CD4-positive, alpha-beta memory T cell (primary cell): ENCODE measurements around the gene TXN2. TPM values are rescaled to one million over a fixed set of nuclear protein-coding genes. Genes with fewer than 3 reads are reported as not detected.
A peak's percentile ranks its signal among the peaks of the same experiment; 100 is the strongest.

Experiments
- CTCF ChIA-PET: fragments of 350-600 bp; sonication (Branson Sonifier 250); formaldehyde crosslinking; loops from one replicate; lab custom pipeline; 2021; ENCODE audit warnings: inconsistent platforms; ENCODE audit not compliant: partially characterized antibody; lab: Charles Lee
- POLR2A ChIA-PET: fragments of 350-600 bp; sonication (Branson Sonifier 250); formaldehyde crosslinking; loops from one replicate; lab custom pipeline; 2021; ENCODE audit not compliant: partially characterized antibody; lab: Charles Lee
- DNase-seq, 5 donors: peaks; one replicate each; pipeline versions ENCODE4 v3.0.0 to v3.0.0-alpha.2; 2020 to 2022; ENCODE audit warnings: mixed read lengths in 1 of 5
- H3K27ac ChIP-seq: one replicate; pipeline ENCODE4 v1.7.0; 2013; ENCODE audit warnings: low read depth, low read length
- H3K27me3 ChIP-seq: 2 replicates; pipeline ENCODE4 v1.7.0; 2013; ENCODE audit warnings: mild to moderate bottlenecking, low read length, moderate library complexity; ENCODE audit not compliant: insufficient read depth
- H3K36me3 ChIP-seq: 2 replicates; pipeline ENCODE4 v1.7.0; 2013; ENCODE audit warnings: mild to moderate bottlenecking, low read length, moderate library complexity; ENCODE audit not compliant: insufficient read depth
- H3K4me1 ChIP-seq: 2 replicates; pipeline ENCODE4 v1.7.0; 2013; ENCODE audit warnings: mild to moderate bottlenecking, low read length, moderate library complexity; ENCODE audit not compliant: insufficient read depth
- H3K4me3 ChIP-seq, 2 donors: one replicate each; pipeline ENCODE4 v1.7.0; 2013; ENCODE audit warnings: low read length in 2 of 2, mild to moderate bottlenecking in 1 of 2
- H3K9me3 ChIP-seq, 2 donors: one replicate each; pipeline ENCODE4 v1.7.0; 2013; ENCODE audit warnings: low read length in 2 of 2, control low read depth in 1 of 2; ENCODE audit not compliant: control insufficient read depth in 1 of 2
- H3K27ac Mint-ChIP-seq, 7 donors: one replicate each; pipeline ENCODE4 v1.8.0; 2020 to 2021; ENCODE audit warnings: mixed read lengths in 7 of 7, mild to moderate bottlenecking in 6 of 7, inconsistent platforms in 3 of 7, moderate library complexity in 3 of 7
- H3K27me3 Mint-ChIP-seq, 2 donors: one replicate each; pipeline ENCODE4 v1.8.0; 2020 to 2021; ENCODE audit warnings: mixed read lengths in 2 of 2
- H3K36me3 Mint-ChIP-seq, 2 donors: one replicate each; pipeline ENCODE4 v1.8.0; 2020 to 2021; ENCODE audit warnings: mixed read lengths in 2 of 2, inconsistent platforms in 1 of 2, mild to moderate bottlenecking in 1 of 2
- H3K4me1 Mint-ChIP-seq, 4 donors: one replicate each; pipeline ENCODE4 v1.8.0; 2020 to 2021; ENCODE audit warnings: mixed read lengths in 4 of 4, mild to moderate bottlenecking in 1 of 4
- H3K4me3 Mint-ChIP-seq, 8 donors: one replicate each; pipeline ENCODE4 v1.8.0; 2020 to 2021; ENCODE audit warnings: mixed read lengths in 8 of 8, mild to moderate bottlenecking in 7 of 8, moderate library complexity in 6 of 8, inconsistent platforms in 3 of 8
- H3K9me3 Mint-ChIP-seq, 8 donors: one replicate each; pipeline ENCODE4 v1.8.0; 2020 to 2021; ENCODE audit warnings: mixed read lengths in 8 of 8, mild to moderate bottlenecking in 5 of 8, inconsistent platforms in 3 of 8, moderate library complexity in 1 of 8
- intact Hi-C: fragments of 100-400 bp; cut with micrococcal nuclease; formaldehyde crosslinking; loops from one replicate; pipeline ENCODE4 v1.15.1; 2023
- polyA plus RNA-seq, 2 donors: library from polyadenylated mRNA; unstranded; fragments of 300-500 nt; fragmentation: Illumina TruSeq; gene quantifications; one replicate each; pipeline ENCODE4 v1.2.3, GENCODE V29; 2021
- total RNA-seq, 2 experiments: library from RNA; stranded (reverse); gene quantifications; one replicate each; pipeline ENCODE4 v1.2.3, GENCODE V29; 2021

Gene TXN2
- total and polyA plus RNA-seq, 4 experiments from 2014 or later: 33.5 to 148 (median 68.6) TPM

DNA sequence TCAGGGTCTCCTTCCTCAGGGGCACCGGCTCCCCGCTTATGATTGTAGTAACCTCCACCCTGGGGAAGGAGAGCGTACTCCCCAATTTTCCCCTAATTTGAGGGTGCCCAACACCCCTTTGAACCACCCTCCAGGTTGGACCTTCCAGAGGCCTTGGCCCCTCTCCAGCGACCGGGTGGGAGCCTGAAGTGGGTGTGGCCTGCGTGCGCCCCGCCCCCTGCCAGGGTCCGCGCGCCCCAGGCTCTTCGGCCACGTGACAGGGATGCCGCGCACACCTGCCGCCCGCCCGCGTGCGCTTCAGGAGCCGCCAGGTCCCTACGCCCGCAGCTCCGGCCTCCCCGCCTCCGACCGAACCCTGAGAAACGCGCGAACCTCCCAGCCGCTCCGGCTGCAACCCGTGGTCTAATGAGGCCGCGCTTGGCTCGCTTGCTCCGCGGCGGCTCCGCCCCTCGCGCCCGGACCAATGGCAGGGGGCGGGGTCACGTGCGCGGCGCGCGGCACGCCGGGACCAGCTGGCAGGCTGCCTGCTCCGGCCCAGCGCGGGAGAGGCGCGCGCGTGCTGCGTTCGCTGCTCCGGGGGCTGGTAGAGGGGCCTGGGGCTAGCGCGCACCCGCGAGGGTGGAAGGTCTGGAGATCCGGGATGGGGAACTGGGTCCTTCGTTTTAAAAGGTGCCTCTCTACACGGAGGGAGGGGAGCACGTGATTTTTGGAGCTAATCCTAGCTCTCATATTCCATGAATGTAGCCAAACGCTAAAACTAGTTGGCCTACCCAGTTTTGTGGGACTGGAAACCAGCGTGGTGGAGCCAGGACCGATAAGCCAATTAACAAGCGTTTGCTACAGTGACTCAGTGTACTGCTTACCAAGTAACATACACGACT is 25.4 kb upstream of the TXN2 start, which contains the start of gene FOXRED2:
TSS of gene FOXRED2 (minus strand) at position 404 of the 881 bp plus-strand sequence. CDS start 618 bp downstream, outside the sequence.
- H3K4me1 Mint-ChIP-seq: peaks cover 8 to 25% (median 9%) of the 10 kb centered on the region in 4 donors
- Histone ChIP-seq H3K9me3 (no peaks in the 10 kb centered on the region), H3K36me3 (peaks cover 14% of the 10 kb centered on the region), H3K4me3 (peak within 1 kb of the TSS in 1 of 2 donors; percentile 62), H3K27ac (peak within 1 kb of the TSS; percentile 22), H3K4me1 (peaks cover 15% of the 10 kb centered on the region), H3K27me3 (no peaks in the 10 kb centered on the region)
- H3K4me3 Mint-ChIP-seq: peak within 1 kb of the TSS; percentile 39 to 79 (median 73)
- intact Hi-C loops: loop anchor here (1.0 kb wide), 2 partner anchors 22 to 26 kb away; partner anchors contain the start of genes EIF3D and TXN2
- peaks cover 9 to 17% of the 10 kb centered on the region in 2 donors for H3K36me3 Mint-ChIP-seq
- ChIA-PET POLR2A (interaction anchor here (0.6 to 3.9 kb wide), 20 partner anchors 13 to 347 kb away, joined by 3 to 41 read pairs (median 4); partner anchors contain the start of genes APOL2, APOL3, EIF3D and IFT27), CTCF (interaction anchor here (0.9 to 1.2 kb wide), 4 partner anchors 14 to 230 kb away, joined by 3 to 4 read pairs (median 3); no protein-coding TSS in a partner anchor)
- no peaks in the 10 kb centered on the region for H3K9me3 Mint-ChIP-seq
- H3K27ac Mint-ChIP-seq: peak within 1 kb of the TSS; percentile 42 to 83 (median 74)
- DNase-seq: peak; percentile 87 to 91 (median 90)
- H3K27me3 Mint-ChIP-seq: no peaks in the 10 kb centered on the region

DNA sequence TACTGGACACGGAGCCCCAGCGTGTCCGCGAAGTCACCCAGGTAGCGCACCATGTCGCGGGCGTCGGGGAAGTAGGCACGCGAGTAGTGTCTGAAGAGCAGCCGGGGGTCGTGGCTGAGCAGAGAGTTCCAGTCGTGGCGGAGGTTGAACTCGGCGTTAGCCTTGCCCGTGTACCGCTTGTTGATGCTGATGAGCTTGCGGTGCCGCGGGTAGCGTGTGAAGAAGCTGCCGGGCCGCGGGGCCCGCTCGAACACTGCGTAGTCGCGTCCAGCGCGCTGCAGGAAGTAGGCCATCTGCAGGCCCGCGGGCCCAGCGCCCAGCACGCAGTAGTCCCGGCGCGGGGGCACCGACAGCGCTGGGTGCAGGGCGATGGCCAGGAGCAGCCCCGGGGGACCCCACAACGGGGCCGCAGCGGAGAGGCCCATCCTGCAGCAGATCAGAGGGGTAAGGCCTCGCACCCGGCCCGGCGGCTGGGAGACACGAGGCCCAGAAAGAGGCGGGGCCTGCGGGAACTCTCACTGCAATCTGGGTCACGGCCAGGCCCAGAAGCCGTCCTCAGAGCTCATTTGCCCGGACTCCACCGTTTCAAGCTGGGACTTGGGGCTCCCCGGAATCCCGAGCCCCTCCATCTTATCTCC is 24.7 kb upstream of the TXN2 start:
- intact Hi-C loops: no loop called here
- Histone ChIP-seq H3K4me1 (peaks cover 15% of the 10 kb centered on the region), H3K27me3 (no peaks in the 10 kb centered on the region), H3K4me3 (peak overlapping the region in 1 of 2 donors; percentile 62), H3K27ac (no peak overlapping the region), H3K9me3 (no peaks in the 10 kb centered on the region), H3K36me3 (peaks cover 8% of the 10 kb centered on the region)
- Mint-ChIP-seq H3K36me3 (peaks cover 3 to 12% of the 10 kb centered on the region in 2 donors), H3K27ac (no peak overlapping the region), H3K9me3 (no peaks in the 10 kb centered on the region), H3K27me3 (no peaks in the 10 kb centered on the region), H3K4me3 (peak overlapping the region; percentile 7 to 79 (median 46)), H3K4me1 (peaks cover 5 to 21% (median 7%) of the 10 kb centered on the region in 4 donors)
- POLR2A ChIA-PET: interaction anchor here (0.9 to 3.9 kb wide), 10 partner anchors 12 to 346 kb away, joined by 3 to 41 read pairs (median 4); partner anchors contain the start of genes APOL2, APOL3 and EIF3D
- CTCF ChIA-PET: no interaction called here
- no peak for DNase-seq

DNA sequence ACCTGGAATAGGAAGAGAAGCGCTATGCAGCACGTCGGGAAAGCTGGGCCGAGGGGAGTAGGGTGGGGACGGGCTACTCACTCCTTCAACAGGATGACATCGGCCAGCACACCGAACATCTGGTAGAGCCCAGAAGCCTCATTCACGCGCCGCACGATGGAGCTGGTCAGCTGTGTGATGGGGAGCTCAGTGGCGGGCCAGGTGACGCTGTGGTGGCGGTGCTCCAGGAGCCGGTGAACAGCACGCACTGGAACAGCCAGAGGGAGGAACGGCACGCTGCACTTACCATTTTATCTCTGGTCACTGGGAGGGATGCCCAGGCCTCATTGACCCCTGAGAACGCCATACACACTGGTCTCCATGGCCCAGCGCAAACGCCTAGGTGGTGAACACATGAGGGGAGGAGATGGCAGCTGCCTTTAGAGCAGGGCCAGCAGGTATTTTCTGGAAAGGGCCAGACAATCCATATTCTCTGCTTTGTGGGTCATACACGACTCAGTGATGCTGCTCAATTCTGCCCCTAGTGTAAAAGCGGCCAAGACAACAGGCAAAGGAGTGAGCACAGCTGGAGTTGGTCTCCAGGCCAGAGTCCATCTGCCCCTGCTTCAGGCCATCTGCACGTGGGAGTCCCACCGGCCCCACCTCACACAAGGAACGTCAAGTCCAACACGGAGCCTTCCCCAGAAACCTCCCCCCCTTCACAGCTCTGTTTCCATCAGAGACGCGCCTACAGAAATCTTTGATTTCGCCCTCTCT is 16.6 kb upstream of the TXN2 start:
- Histone ChIP-seq H3K27ac (no peak overlapping the region), H3K27me3 (no peaks in the 10 kb centered on the region), H3K36me3 (no peaks in the 10 kb centered on the region), H3K4me3 (no peak overlapping the region), H3K4me1 (no peaks in the 10 kb centered on the region), H3K9me3 (no peaks in the 10 kb centered on the region)
- H3K36me3 Mint-ChIP-seq: peaks cover 0 to 10% of the 10 kb centered on the region in 2 donors
- H3K9me3 Mint-ChIP-seq: no peaks in the 10 kb centered on the region
- ChIA-PET CTCF (no interaction called here), POLR2A (no interaction called here)
- intact Hi-C loops: no loop called here
- no peak for DNase-seq
- H3K4me3 Mint-ChIP-seq: no peak overlapping the region
- no peaks in the 10 kb centered on the region for H3K4me1 Mint-ChIP-seq
- H3K27me3 Mint-ChIP-seq: no peaks in the 10 kb centered on the region
- H3K27ac Mint-ChIP-seq: no peak overlapping the region

GRCh38 chr22:36493690-36494110 is 12.3 kb upstream of the TXN2 start:
- no peaks in the 10 kb centered on the region for H3K4me1 Mint-ChIP-seq
- H3K4me3 ChIP-seq: no peak overlapping the region
- CTCF ChIA-PET: interaction anchor here (2.7 kb wide), 1 partner anchor 193 kb away, joined by 8 read pairs; no protein-coding TSS in a partner anchor
- H3K27me3 Mint-ChIP-seq: no peaks in the 10 kb centered on the region
- no peak overlapping the region for H3K27ac ChIP-seq
- no peaks in the 10 kb centered on the region for H3K27me3 ChIP-seq
- POLR2A ChIA-PET: interaction anchor here (1.0 to 2.1 kb wide), 2 partner anchors 12 to 13 kb away, joined by 3 to 7 read pairs; partner anchors contain the start of gene TXN2
- H3K9me3 ChIP-seq: no peaks in the 10 kb centered on the region
- no peaks in the 10 kb centered on the region for H3K9me3 Mint-ChIP-seq
- no peaks in the 10 kb centered on the region for H3K36me3 ChIP-seq
- peaks cover 0 to 13% of the 10 kb centered on the region in 2 donors for H3K36me3 Mint-ChIP-seq
- intact Hi-C loops: no loop called here
- no peak overlapping the region for H3K4me3 Mint-ChIP-seq
- H3K4me1 ChIP-seq: no peaks in the 10 kb centered on the region
- no peak for DNase-seq
- H3K27ac Mint-ChIP-seq: peak overlapping the region in 1 of 7 donors; percentile 37

GRCh38 chr22:36492109-36492508 is 10.7 kb upstream of the TXN2 start:
- DNase-seq: no peak
- Histone ChIP-seq H3K36me3 (no peaks in the 10 kb centered on the region), H3K4me3 (no peak overlapping the region), H3K4me1 (no peaks in the 10 kb centered on the region), H3K27ac (no peak overlapping the region), H3K9me3 (no peaks in the 10 kb centered on the region), H3K27me3 (no peaks in the 10 kb centered on the region)
- H3K27me3 Mint-ChIP-seq: no peaks in the 10 kb centered on the region
- intact Hi-C loops: no loop called here
- H3K27ac Mint-ChIP-seq: no peak overlapping the region
- CTCF ChIA-PET: interaction anchor here (2.7 kb wide), 1 partner anchor 192 kb away, joined by 8 read pairs; no protein-coding TSS in a partner anchor
- H3K36me3 Mint-ChIP-seq: peaks cover 0 to 12% of the 10 kb centered on the region in 2 donors
- no peak overlapping the region for H3K4me3 Mint-ChIP-seq
- H3K4me1 Mint-ChIP-seq: no peaks in the 10 kb centered on the region
- no peaks in the 10 kb centered on the region for H3K9me3 Mint-ChIP-seq
- POLR2A ChIA-PET: no interaction called here

DNA sequence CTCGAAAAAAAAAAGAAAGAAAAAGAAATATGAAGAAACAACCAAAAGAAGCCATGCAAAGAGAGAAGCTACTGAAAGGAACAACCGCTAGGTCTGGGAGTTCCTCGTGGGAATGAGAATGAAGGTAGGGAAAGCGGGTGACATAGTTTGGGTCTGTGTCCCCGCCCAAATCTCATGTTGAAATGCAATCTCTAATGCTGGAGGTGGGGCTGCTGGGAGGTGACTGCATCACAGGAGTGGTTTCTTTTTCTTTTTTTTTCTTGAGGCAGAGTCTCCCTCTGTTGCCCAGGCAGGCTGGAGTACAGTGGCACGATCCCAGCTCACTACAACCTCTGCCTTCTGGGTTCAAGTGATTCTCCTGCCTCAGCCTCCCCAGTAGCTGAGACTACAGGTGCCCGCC is 9.7 kb upstream of the TXN2 start:
- no peaks in the 10 kb centered on the region for H3K9me3 ChIP-seq
- no peaks in the 10 kb centered on the region for H3K27me3 ChIP-seq
- peaks cover 0 to 9% of the 10 kb centered on the region in 2 donors for H3K36me3 Mint-ChIP-seq
- H3K4me1 Mint-ChIP-seq: peaks cover 0 to 2% (median 0%) of the 10 kb centered on the region in 4 donors
- no peaks in the 10 kb centered on the region for H3K27me3 Mint-ChIP-seq
- no peak overlapping the region for H3K4me3 ChIP-seq
- H3K4me1 ChIP-seq: no peaks in the 10 kb centered on the region
- ChIA-PET CTCF (interaction anchor here (2.7 kb wide), 1 partner anchor 191 kb away, joined by 8 read pairs; no protein-coding TSS in a partner anchor), POLR2A (interaction anchor here (1.1 kb wide), 1 partner anchor 10 kb away, joined by 4 read pairs; the partner anchor contains the start of gene TXN2)
- H3K27ac ChIP-seq: no peak overlapping the region
- no peak overlapping the region for H3K27ac Mint-ChIP-seq
- H3K4me3 Mint-ChIP-seq: no peak overlapping the region
- DNase-seq: no peak
- H3K9me3 Mint-ChIP-seq: no peaks in the 10 kb centered on the region
- H3K36me3 ChIP-seq: no peaks in the 10 kb centered on the region
- intact Hi-C loops: no loop called here
